HAP-1 (cell line): ENCODE measurements around the gene RAD9A.
"Not testable (repeated sequence)": the region's sequence is repeated elsewhere in the genome, so short reads cannot be mapped to it uniquely, and the experiment has no call there.

ENCODE experiments used
- DNase-seq, 2 experiments: peaks; one replicate each; pipeline ENCODE4 v3.0.0-alpha.2; 2016 to 2020; ENCODE audit warnings: low spot score in 2 of 2
- H3K27me3 ChIP-seq: fragments of 250-450 bp; sonication (Bioruptor Pico); 2 replicates; pipeline ENCODE4 v1.5.1; 2020; ENCODE audit warnings: low read depth, mild to moderate bottlenecking, moderate library complexity
- H3K36me3 ChIP-seq: fragments of 250-450 bp; sonication (Bioruptor Pico); replicated peaks from 2 replicates; pipeline ENCODE4 v1.5.1; 2020; ENCODE audit warnings: mild to moderate bottlenecking
- H3K4me1 ChIP-seq: fragments of 250-450 bp; sonication (Bioruptor Pico); 2 replicates; pipeline ENCODE4 v1.5.1; 2020; ENCODE audit warnings: mild to moderate bottlenecking
- H3K4me3 ChIP-seq: fragments of 250-450 bp; sonication (Bioruptor Pico); 2 replicates; pipeline ENCODE4 v1.5.1; 2020; ENCODE audit warnings: mild to moderate bottlenecking, moderate library complexity
- H3K9me3 ChIP-seq: fragments of 250-450 bp; sonication (Bioruptor Pico); 2 replicates; pipeline ENCODE4 v1.5.1; 2020; ENCODE audit warnings: mild to moderate bottlenecking, moderate library complexity
- in situ Hi-C: fragments of 300-500 bp; cut with MboI; formaldehyde crosslinking; loops from 3 replicates; pipeline ENCODE4 v1.14.3; 2020; ENCODE audit warnings: low sequenced_read_pairs, inconsistent platforms, mixed read lengths

Gene RAD9A

DNA sequence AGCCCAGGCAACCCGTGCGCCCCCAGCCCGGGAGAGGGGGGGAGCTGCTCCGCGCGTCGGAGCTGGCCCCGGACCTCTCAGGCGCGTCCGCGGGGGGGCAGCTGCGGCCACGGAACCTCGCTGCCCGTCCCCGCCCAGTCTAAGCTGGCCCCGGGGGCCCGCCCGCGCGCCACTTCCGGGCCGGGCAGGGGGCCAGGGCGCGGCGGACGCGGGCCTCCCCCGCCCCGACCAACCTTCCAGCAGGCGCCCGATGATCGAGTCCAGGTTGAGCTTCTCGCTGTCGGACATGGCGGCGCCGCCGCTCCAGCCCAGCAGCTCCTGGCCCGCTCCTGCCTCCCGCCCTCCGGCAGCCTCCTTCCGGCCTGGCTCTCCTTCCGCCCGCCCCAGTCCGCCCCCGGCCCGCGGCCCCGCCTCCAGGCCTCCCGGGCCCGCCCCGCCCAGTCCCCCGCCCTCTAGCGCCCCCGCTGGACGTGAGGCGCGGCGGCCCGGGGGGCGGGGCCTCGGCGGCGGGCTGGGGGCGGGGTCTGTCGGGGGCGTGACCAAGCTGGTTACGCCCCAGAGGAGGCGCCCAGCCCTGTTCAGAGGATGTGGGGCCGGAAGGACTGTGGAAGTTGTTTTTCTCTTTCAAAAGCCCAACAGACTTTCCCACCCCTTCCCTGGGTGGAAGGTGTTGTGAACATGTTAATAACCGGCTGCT is 9.9 kb downstream of the RAD9A start, which contains the start of gene PPP1CA:
TSS of gene PPP1CA (minus strand) at position 364 of the 697 bp plus-strand sequence. CDS start at position 288, 76 bp downstream.
- in situ Hi-C loops, result no loop called here
- H3K9me3 ChIP-seq, result no peaks in the 10 kb centered on the region
- peak; percentile 81 to 93 for DNase-seq
- no peaks in the 10 kb centered on the region for H3K27me3 ChIP-seq
- peaks cover 39% of the 10 kb centered on the region for H3K36me3 ChIP-seq
- H3K4me1 ChIP-seq, result peaks cover 13% of the 10 kb centered on the region
- peak within 1 kb of the TSS; percentile 87 for H3K4me3 ChIP-seq

DNA sequence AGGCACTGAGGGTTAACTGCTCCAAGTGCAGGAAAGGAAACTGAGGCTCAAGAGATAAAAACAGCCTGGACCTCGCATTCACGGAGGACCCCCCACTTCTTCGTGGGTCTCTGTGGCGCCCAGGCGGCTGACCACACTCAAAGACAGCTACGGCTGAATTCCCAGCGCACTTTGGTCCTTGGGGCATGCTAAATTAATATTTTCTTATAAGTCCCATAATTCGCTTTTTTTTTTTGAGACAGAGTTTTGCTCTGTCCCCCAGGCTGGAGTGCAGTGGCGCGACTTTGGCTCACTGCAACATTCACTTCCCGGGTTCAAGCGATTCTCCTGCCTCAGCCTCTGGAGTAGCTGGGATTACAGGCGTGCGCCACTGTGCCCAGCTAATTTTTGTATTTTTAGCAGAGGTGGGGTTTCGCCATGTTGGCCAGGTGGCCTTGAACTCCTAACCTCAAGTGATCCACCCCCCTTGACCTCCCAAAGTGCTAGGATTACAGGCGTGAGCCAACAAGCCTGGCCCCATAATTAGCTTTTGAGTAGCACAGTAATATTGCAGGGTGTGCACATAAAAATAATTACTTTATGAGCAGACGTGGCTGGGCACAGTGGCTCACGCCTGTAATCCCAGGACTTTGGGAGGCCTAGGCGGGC is 10.5 kb downstream of the RAD9A start:
- DNase-seq, H3K9me3 ChIP-seq, H3K27me3 ChIP-seq, in situ Hi-C loops: not testable (repeated sequence)
- H3K4me3 ChIP-seq, result peak overlapping the region; percentile 15
- H3K36me3 ChIP-seq, result peaks cover 33% of the 10 kb centered on the region
- H3K4me1 ChIP-seq, result peaks cover 13% of the 10 kb centered on the region

DNA sequence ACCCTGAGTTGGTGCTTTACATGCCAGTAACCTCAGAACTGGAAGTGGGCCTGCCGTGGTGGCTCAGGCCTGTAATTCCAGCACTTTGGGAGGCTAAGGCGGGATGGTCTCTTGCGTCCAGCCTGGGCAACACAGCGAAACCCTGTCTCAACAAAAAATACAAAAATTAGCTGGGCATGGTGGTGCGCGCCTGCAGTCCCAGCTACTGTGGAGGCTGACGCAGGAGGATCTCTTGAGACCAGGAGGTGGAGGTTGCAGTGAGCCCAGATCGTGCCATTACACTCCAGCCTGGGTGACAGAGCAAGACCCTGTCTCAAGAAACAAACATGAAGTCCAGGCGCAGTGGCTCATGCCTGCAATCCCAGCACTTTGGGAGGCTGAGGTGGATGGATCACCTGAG is 11.3 kb downstream of the RAD9A start:
- H3K4me3 ChIP-seq, H3K9me3 ChIP-seq, DNase-seq, in situ Hi-C loops, H3K27me3 ChIP-seq: not testable (repeated sequence)
- peaks cover 13% of the 10 kb centered on the region for H3K4me1 ChIP-seq
- H3K36me3 ChIP-seq, result peaks cover 25% of the 10 kb centered on the region

DNA sequence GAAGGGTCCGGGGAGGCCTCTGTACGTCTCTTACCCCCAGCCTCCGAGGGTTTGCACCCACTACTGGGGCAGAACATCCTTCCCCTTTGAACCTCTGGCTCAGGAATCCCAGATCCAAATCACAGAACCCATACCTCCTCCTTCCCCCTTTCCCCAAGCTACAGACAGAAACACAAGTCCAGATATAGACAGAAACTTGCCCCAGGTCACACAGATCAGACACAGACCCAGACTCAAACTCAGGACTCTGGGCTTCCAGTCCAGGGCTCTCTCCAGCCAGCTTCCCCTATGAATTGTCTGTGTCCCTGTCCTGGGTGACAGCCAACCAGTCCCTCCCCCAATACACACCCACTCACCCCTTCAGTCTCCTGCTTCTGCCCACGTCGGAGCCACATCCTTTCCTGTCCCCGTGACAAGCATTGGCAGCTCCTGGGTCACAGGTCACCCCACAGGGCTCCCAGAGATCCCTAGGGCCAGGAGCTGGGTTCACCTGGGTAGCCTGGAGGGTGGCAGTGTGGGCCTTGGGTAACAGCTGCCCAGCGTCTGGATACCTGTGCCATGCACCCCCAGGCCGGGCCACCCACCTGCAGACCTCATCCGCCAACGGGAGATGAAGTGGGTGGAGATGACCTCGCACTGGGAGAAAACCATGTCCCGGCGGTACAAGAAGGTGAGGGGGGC is 12.9 kb downstream of the RAD9A start:
- Histone ChIP-seq H3K27me3 (peaks cover 6% of the 10 kb centered on the region; the same call in 1 of the 2 replicates), H3K9me3 (no peaks in the 10 kb centered on the region), H3K36me3 (peaks cover 10% of the 10 kb centered on the region), H3K4me3 (no peak overlapping the region), H3K4me1 (peaks cover 13% of the 10 kb centered on the region)
- no peak for DNase-seq
- in situ Hi-C loops, result no loop called here

DNA sequence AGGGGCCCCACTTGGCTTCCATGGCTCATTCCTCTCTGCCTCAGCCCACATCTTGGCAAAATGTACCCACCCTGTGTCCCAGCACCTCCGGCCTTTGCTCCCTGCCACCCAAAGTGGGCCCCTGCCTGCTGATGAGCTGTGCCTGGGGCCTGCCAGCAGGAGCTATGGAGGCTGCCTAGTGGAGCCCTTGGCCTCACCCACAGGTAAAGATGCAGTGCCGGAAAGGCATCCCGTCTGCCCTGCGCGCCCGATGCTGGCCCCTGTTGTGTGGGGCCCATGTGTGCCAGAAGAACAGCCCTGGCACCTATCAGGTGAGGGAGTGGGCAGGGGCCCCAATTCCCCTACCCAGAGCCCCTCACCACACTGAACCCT is 13.4 kb downstream of the RAD9A start:
- in situ Hi-C loops, result no loop called here

DNA sequence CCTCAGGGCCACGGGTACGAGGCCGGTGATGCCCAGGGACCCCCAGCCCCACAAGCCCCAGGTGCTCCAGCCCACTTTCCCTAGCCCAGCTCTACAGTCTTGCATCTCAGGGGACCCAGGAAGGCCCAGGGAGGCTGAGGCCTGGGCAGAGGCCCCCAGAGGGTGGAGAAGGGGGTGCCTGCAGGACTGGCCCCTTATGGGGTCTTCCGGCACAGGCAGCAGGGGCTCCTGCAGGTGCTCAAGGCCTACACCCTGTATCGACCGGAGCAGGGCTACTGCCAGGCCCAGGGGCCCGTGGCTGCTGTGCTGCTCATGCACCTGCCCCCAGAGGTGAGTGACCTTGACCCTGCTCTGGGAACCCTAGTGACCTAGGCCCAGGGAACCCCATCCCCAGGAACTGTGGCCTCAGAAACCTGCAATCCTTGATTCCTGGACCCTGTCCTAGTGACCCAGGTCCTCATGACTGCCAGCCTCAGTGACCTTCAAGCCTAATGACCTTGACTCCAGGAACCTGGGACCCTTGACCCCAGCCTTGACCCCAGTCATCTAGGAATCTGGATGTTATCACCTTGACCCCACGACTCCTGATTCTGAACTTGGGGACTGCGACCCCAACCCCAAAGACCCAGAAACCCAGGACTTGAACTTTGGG is 14.0 kb downstream of the RAD9A start:
- in situ Hi-C loops, result no loop called here
- no peak overlapping the region for H3K4me3 ChIP-seq
- H3K27me3 ChIP-seq, result peaks cover 8% of the 10 kb centered on the region; the same call in 1 of the 2 replicates
- peaks cover 6% of the 10 kb centered on the region for H3K4me1 ChIP-seq
- no peaks in the 10 kb centered on the region; the same call in 1 of the 2 replicates for H3K36me3 ChIP-seq
- H3K9me3 ChIP-seq, result no peaks in the 10 kb centered on the region
- no peak for DNase-seq

More for the DNA sequence above, 13.4 kb downstream of the RAD9A start:
- Histone ChIP-seq H3K36me3 (peaks cover 4% of the 10 kb centered on the region), H3K27me3 (peaks cover 8% of the 10 kb centered on the region; the same call in 1 of the 2 replicates), H3K4me3 (no peak overlapping the region), H3K9me3 (no peaks in the 10 kb centered on the region), H3K4me1 (peaks cover 13% of the 10 kb centered on the region)
- DNase-seq, result no peak

DNA sequence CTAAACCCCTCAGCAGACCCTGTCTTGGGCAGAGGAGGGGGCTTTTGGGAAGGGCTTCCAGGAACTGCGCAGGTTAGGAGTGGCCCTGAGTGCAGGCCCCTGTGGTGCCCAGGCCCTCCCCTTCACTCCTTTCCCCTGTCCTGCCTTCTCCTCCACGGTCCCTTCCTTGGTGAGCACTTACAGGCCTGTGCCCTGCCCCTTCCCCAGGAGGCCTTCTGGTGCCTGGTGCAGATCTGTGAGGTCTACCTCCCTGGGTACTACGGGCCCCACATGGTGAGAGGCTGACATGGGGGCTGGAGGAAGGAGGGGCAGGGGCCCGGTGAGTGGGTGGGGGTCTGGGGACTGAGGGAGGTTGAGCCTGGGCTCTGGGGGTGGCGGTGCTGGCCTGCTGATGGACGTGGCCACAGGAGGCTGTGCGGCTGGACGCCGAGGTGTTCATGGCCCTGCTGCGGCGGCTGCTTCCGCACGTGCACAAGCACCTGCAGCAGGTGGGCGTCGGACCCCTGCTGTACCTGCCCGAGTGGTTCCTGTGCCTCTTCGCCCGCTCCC is 14.7 kb downstream of the RAD9A start:
- H3K4me3 ChIP-seq, result no peak overlapping the region
- no peak for DNase-seq
- no peaks in the 10 kb centered on the region for H3K9me3 ChIP-seq
- H3K27me3 ChIP-seq, result peaks cover 8% of the 10 kb centered on the region; the same call in 1 of the 2 replicates
- in situ Hi-C loops, result no loop called here
- H3K4me1 ChIP-seq, result peaks cover 5% of the 10 kb centered on the region
- no peaks in the 10 kb centered on the region; the same call in 1 of the 2 replicates for H3K36me3 ChIP-seq

DNA sequence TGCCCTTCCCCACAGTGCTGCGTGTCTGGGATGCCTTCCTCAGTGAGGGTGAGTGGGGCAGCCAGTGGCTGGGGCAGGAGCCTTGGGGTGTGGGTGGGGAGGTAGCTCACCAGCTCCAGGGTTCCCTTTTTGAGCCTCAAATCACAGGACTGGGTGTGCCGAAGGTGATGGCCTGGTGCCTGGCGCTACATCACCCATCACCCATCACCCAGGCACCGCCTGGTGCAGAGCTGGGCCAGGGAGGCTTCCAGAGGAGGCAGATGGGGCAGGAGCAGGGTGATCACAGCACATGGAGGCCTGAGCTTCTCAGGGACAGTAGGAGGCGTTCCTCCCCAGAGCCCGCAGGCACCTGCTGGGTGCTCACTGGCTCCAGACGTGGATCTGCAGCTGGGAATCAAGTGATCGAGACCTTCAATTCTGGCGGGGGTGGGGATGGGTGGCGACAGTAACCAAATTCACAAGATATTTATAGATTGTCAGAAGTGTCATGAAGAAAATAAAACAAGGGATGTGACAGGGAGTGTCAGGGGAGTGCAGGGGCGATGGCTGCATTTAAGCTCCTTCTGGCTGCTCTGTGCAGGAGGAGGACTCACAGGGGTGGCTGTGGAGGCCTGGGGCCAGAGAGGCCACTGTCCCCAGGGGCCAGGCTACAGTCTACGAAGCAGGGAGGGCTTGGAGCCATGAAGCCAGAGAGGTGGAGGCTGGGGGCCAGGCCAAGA is 15.3 kb downstream of the RAD9A start:
- DNase-seq, result no peak
- Histone ChIP-seq H3K27me3 (peaks cover 8% of the 10 kb centered on the region; the same call in 1 of the 2 replicates), H3K4me1 (peaks cover 3% of the 10 kb centered on the region), H3K4me3 (no peak overlapping the region), H3K36me3 (no peaks in the 10 kb centered on the region), H3K9me3 (no peaks in the 10 kb centered on the region)
- in situ Hi-C loops, result no loop called here

DNA sequence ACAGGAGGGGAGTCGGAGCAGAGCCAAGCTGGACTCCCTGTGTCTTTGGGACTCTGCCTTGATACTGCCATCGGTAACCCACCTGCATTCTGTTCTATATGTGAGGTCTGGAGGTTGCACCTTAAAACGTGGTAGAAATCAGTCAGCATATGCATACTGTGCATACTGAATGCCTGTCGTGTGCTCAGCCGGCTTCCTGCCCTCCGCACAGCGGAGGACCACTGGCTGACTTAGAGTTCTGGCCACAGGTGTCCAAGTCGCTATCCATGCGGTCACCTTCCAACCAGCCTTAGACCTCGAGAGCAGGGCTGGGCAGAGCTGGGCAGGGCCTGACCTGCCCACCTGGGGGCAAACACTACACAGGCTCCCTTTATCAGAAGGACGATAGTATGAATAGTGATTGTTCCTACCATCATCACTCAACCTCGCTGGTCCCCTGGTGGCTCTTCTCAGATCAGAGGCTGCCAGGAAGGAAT is 15.9 kb downstream of the RAD9A start:
- no peak for DNase-seq
- H3K4me3 ChIP-seq, result no peak overlapping the region
- peaks cover 8% of the 10 kb centered on the region; the same call in 1 of the 2 replicates for H3K27me3 ChIP-seq
- no peaks in the 10 kb centered on the region; the same call in 1 of the 2 replicates for H3K4me1 ChIP-seq
- in situ Hi-C loops, result no loop called here
- H3K36me3 ChIP-seq, result no peaks in the 10 kb centered on the region
- no peaks in the 10 kb centered on the region for H3K9me3 ChIP-seq

DNA sequence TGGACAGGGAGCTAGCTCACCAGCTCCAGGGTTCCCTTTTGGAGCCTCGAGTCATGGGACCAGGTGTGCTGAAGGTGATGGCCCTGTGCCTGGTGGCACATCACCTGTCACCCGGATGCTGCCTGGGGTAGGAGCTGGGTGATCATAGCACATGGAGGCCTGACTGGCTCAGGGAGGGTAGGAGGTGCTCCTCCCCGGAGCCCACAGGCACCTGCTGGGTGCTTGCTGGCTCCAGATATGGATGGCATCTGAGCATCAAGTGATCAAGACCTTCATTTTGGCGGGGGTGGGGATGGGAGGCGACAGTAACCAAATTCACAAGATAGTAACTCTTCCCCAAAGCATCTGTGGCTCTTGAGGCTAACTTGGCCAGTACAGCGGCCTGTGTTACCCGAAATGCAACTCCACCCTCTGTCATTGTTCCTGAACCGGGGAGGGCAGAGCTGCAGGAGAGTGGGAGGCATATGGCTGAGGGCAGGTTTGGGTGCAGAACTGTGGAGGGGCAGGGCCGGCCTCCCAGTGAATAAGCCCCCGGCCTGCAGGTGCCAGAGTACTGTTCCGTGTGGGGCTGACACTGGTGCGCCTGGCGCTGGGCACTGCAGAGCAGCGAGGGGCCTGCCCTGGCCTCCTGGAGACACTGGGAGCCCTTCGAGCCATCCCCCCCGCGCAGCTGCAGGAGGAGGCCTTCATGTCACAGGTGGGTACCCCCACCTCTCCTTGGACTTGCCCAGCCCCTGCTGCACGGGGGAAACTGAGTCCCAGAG is 16.8 kb downstream of the RAD9A start:
- peaks cover 8% of the 10 kb centered on the region; the same call in 1 of the 2 replicates for H3K27me3 ChIP-seq
- no peak overlapping the region for H3K4me3 ChIP-seq
- H3K9me3 ChIP-seq, result no peaks in the 10 kb centered on the region
- H3K4me1 ChIP-seq, result no peaks in the 10 kb centered on the region; the same call in 1 of the 2 replicates
- no peaks in the 10 kb centered on the region for H3K36me3 ChIP-seq
- in situ Hi-C loops, result no loop called here
- DNase-seq, result no peak

DNA sequence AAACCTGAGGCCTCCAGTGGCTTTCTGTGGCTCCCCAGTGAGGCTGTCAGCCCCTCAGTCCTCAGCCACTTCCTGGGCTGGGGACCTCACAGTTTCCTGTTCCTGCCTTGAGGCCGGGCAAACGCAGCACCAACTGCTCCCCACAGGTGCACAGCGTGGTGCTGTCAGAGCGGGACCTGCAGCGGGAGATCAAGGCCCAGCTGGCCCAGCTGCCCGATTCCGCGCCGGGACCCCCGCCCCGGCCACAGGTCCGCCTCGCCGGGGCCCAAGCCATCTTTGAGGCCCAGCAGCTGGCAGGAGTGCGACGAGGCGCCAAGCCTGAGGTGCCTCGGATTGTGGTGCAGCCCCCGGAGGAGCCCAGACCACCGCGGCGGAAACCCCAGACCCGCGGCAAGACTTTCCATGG is 17.5 kb downstream of the RAD9A start:
- in situ Hi-C loops, result no loop called here
- Histone ChIP-seq H3K4me3 (no peak overlapping the region), H3K4me1 (no peaks in the 10 kb centered on the region; the same call in 1 of the 2 replicates), H3K36me3 (no peaks in the 10 kb centered on the region), H3K9me3 (no peaks in the 10 kb centered on the region), H3K27me3 (peaks cover 8% of the 10 kb centered on the region; the same call in 1 of the 2 replicates)
- DNase-seq, result no peak

DNA sequence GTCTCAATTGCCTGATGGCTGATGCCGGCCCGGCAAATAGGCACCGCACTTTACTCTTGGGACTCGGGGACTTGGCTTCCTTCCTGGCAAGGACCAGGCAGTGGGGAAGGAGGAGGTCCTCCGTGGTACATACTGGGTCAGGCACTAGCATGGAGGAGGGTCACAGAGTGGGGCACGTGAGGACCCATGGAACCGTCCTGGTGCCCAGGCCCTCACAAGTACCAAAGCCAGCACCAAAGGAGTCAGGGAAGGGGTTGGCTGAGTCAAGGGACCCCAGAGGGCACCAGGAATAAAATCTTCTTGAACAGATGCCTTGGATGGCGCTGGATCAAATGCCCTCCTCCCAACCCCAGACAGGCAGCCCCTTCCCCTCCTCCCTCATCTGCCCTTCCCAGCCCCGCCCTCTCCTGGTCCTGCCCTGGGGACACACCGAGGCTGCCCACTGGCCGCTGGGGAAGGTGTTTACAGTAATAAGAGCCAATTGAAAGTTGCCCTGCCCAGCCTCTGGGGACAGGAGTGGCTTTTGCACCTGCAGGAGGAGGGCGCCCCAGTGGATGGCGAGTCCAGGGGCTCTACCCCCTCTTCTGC is 18.1 kb downstream of the RAD9A start:
- Histone ChIP-seq H3K27me3 (peaks cover 8% of the 10 kb centered on the region; the same call in 1 of the 2 replicates), H3K4me1 (no peaks in the 10 kb centered on the region; the same call in 1 of the 2 replicates), H3K9me3 (no peaks in the 10 kb centered on the region), H3K36me3 (no peaks in the 10 kb centered on the region), H3K4me3 (no peak overlapping the region)
- peak in 1 of 2 experiments; percentile 59 for DNase-seq
- in situ Hi-C loops, result no loop called here
